SK-N-SH (cell line): ENCODE results near the gene WSCD1. TPM values are rescaled to one million over a fixed set of nuclear protein-coding genes. Genes with fewer than 3 reads are reported as not detected.

Source experiments
- CTCF ChIA-PET: fragments of 300-600, 350-600 bp; formaldehyde crosslinking; extraction: SDS; loops from one replicate; lab custom pipeline; 2021; lab: Yijun Ruan, JAX
- POLR2A ChIA-PET: fragments of 350-600 bp; sonication (Branson Sonifier 250); formaldehyde crosslinking; extraction: SDS; loops from one replicate; lab custom pipeline; 2020; ENCODE audit warnings: antibody characterized with exemption, inconsistent platforms; lab: Yijun Ruan, JAX
- DNase-seq: peaks from one replicate; pipeline ENCODE4 v3.0.0; 2012
- H2AFZ ChIP-seq: fragments of 200-600 bp; sonication (generic); 2 replicates; pipeline ENCODE4 v1.8.1; 2016; ENCODE audit warnings: antibody characterized with exemption, mild to moderate bottlenecking, low read depth
- H3F3A ChIP-seq: fragments of 200-600 bp; sonication (generic); replicated peaks from 2 replicates; pipeline ENCODE3; 2016; ENCODE audit warnings: antibody characterized with exemption, mild to moderate bottlenecking; ENCODE audit not compliant: insufficient read depth
- H3K27ac ChIP-seq, 2 experiments: fragments of 200-500 bp in 1 of 2; fragments of 200-600 bp in 1 of 2; sonication (Bioruptor generic) in 1 of 2; sonication (generic), shearing (Covaris generic) in 1 of 2; 2 replicates each; pipeline versions ENCODE4 v1.5.1 to v1.6.1; 2014 to 2016; ENCODE audit warnings: low read depth in 2 of 2, inconsistent platforms in 1 of 2, low read length in 1 of 2, mild to moderate bottlenecking in 1 of 2, mixed read lengths in 1 of 2
- H3K27me3 ChIP-seq: fragments of 200-600 bp; sonication (generic), shearing (Covaris generic); 2 replicates; pipeline ENCODE4 v1.6.1; 2016; ENCODE audit warnings: mixed run types; ENCODE audit not compliant: insufficient read depth
- H3K36me3 ChIP-seq, 2 experiments: fragments of 200-500 bp in 1 of 2; fragments of 200-600 bp in 1 of 2; sonication (Bioruptor generic) in 1 of 2; sonication (generic) in 1 of 2; replicated peaks in 1 of 2; 2 replicates each; pipeline versions ENCODE3 to v1.5.1; 2014 to 2016; ENCODE audit warnings: low read length in 1 of 2, mild to moderate bottlenecking in 1 of 2; ENCODE audit not compliant: insufficient read depth in 2 of 2, control insufficient read depth in 1 of 2
- H3K4me1 ChIP-seq, 2 experiments: fragments of 200-500 bp in 1 of 2; fragments of 200-600 bp in 1 of 2; sonication (Bioruptor generic) in 1 of 2; sonication (generic), shearing (Covaris generic) in 1 of 2; 2 replicates each; pipeline versions ENCODE4 v1.5.1 to v1.6.1; 2014 to 2016; ENCODE audit warnings: low read depth in 1 of 2, low read length in 1 of 2, mixed run types in 1 of 2; ENCODE audit not compliant: insufficient read depth in 2 of 2, control insufficient read depth in 1 of 2
- H3K4me2 ChIP-seq: fragments of 200-600 bp; sonication (generic), shearing (Covaris generic); 2 replicates; pipeline ENCODE4 v1.6.1; 2017; ENCODE audit warnings: mixed run types
- H3K4me3 ChIP-seq, 2 experiments: fragments of 200-500 bp in 1 of 2; fragments of 200-600 bp in 1 of 2; sonication (Bioruptor generic) in 1 of 2; sonication (generic), shearing (Covaris generic) in 1 of 2; 2 replicates each; pipeline versions ENCODE4 v1.5.1 to v1.8.1; 2014 to 2016; ENCODE audit warnings: low read depth in 2 of 2, inconsistent platforms in 1 of 2, low read length in 1 of 2, mild to moderate bottlenecking in 1 of 2, mixed read lengths in 1 of 2, moderate library complexity in 1 of 2
- H3K79me2 ChIP-seq: fragments of 200-600 bp; sonication (generic); 2 replicates; pipeline ENCODE4 v1.8.1; 2017; ENCODE audit warnings: mild to moderate bottlenecking; ENCODE audit not compliant: insufficient read depth
- H3K9ac ChIP-seq: fragments of 200-600 bp; sonication (generic); 2 replicates; pipeline ENCODE4 v1.6.1; 2017; ENCODE audit warnings: mixed run types
- H3K9me2 ChIP-seq: fragments of 200-600 bp; sonication (generic); 2 replicates; pipeline ENCODE4 v1.6.1; 2017; ENCODE audit warnings: mixed run types
- H3K9me3 ChIP-seq: fragments of 200-600 bp; sonication (generic); 2 replicates; pipeline ENCODE4 v1.6.1; 2017; ENCODE audit warnings: mixed run types, mild to moderate bottlenecking, moderate library complexity
- H4K20me1 ChIP-seq: fragments of 200-600 bp; sonication (generic); 2 replicates; pipeline ENCODE4 v1.6.1; 2017; ENCODE audit warnings: mild to moderate bottlenecking, mixed run types; ENCODE audit not compliant: insufficient read depth
- ELF1 ChIP-seq: IDR thresholded peaks from 2 replicates; pipeline ENCODE4 v1.4.0; 2012
- EZH2phosphoT487 ChIP-seq: fragments of 200-600 bp; sonication (generic); IDR thresholded peaks from 2 replicates; pipeline ENCODE4 v1.6.1; 2017; ENCODE audit warnings: low read depth, mixed run types, mild to moderate bottlenecking, antibody characterized with exemption, moderate library complexity, borderline replicate concordance
- FOSL2 ChIP-seq: IDR thresholded peaks from 2 replicates; pipeline ENCODE4 v1.4.0; 2012; ENCODE audit warnings: low read depth, mild to moderate bottlenecking, moderate library complexity, borderline replicate concordance
- FOXJ3 ChIP-seq: sonication (generic); formaldehyde crosslinking; IDR thresholded peaks from 2 replicates; pipeline ENCODE4 v1.5.1; 2020; ENCODE audit warnings: mild to moderate bottlenecking, missing genetic modification reagents
- FOXM1 ChIP-seq: IDR thresholded peaks from 2 replicates; pipeline ENCODE4 v1.4.0; 2012; ENCODE audit warnings: low read depth, mild to moderate bottlenecking
- GABPA ChIP-seq: IDR thresholded peaks from 2 replicates; pipeline ENCODE4 v1.4.0; 2012; ENCODE audit warnings: low read depth, mild to moderate bottlenecking
- MXI1 ChIP-seq: IDR thresholded peaks from 2 replicates; pipeline ENCODE4 v1.6.1; 2012; ENCODE audit warnings: mild to moderate bottlenecking, low read depth, low read length, improper control_type of control experiment
- RAD21 ChIP-seq: IDR thresholded peaks from 2 replicates; pipeline ENCODE4 v1.6.1; 2012; ENCODE audit warnings: mild to moderate bottlenecking, low read length
- RCOR1 ChIP-seq: fragments of 150-350 bp; IDR thresholded peaks from 2 replicates; pipeline ENCODE4 v1.6.1; 2017; ENCODE audit warnings: antibody characterized with exemption, low read length
- RXRA ChIP-seq: IDR thresholded peaks from 2 replicates; pipeline ENCODE4 v1.4.0; 2012; ENCODE audit warnings: low read depth, mild to moderate bottlenecking, borderline replicate concordance
- SIN3A ChIP-seq: IDR thresholded peaks from 2 replicates; pipeline ENCODE4 v1.6.1; 2012; ENCODE audit warnings: low read depth, mild to moderate bottlenecking, low read length, moderate library complexity, borderline replicate concordance
- TAF1 ChIP-seq: IDR thresholded peaks from 2 replicates; pipeline ENCODE4 v1.6.1; 2012; ENCODE audit warnings: low read depth, mild to moderate bottlenecking, low read length, moderate library complexity, borderline replicate concordance
- TCF12 ChIP-seq: IDR thresholded peaks from 2 replicates; pipeline ENCODE4 v1.4.0; 2012
- WGBS: methylation state at CpG from one replicate; pipeline ENCODE4 v1.1.6; 2017; ENCODE audit warnings: low lambda C conversion rate; 5-methylcytosine and 5-hydroxymethylcytosine counted together
- polyA plus RNA-seq, 3 experiments: library from polyadenylated mRNA; depleted of rRNA; stranded (reverse); fragments of >200 nt; gene quantifications; 2 replicates each; pipeline ENCODE4 v1.2.3, GENCODE V29; 2012
- TF ChIP-seq, protein P1 (sequence below): fragments of 150-350 bp; IDR thresholded peaks from 2 replicates; pipeline ENCODE4 v1.6.1; 2016; ENCODE audit warnings: mild to moderate bottlenecking, low read depth, low read length
- TF ChIP-seq, protein P2 (sequence below): IDR thresholded peaks from 2 replicates; pipeline ENCODE4 v1.6.1; 2012; ENCODE audit warnings: mild to moderate bottlenecking, low read depth, low read length, moderate library complexity
- TF ChIP-seq, protein P3 (sequence below): fragments of 200-600 bp; sonication (generic); IDR thresholded peaks from 2 replicates; pipeline ENCODE4 v1.6.1; 2017; ENCODE audit warnings: antibody characterized with exemption, mild to moderate bottlenecking, moderate library complexity
- TF ChIP-seq, protein P4 (sequence below): IDR thresholded peaks from 2 replicates; pipeline ENCODE4 v1.4.0; 2012; ENCODE audit warnings: low read depth
- TF ChIP-seq, protein P5 (sequence below): IDR thresholded peaks from 2 replicates; pipeline ENCODE4; 2012

The WSCD1 gene
- polyA plus RNA-seq, 1 of the 3 experiments (the other 2 are of a cell fraction) = 0.03 TPM

DNA sequence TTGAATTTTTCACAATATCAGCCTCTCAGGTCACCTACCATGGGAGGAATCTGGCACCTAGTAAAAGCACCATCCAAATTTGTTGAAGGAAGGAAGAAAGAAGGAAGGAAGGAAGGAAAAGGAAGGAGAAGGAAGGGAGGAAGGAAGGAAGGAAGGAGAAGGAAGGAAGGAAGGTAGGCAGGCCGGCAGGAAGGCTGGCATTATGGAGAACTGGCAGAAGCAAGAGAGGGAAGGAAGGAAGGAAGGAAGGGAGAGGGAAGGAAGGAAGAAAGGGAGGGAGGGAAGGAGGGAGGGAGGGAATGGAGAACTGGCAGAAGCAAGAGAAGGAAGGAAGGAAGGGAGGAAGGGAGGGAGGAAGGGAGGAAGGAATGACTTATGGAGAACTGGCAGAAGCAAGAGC is 24.3 kb downstream of the WSCD1 start:
- H3K4me1 ChIP-seq = no peaks in the 10 kb centered on the region
- TF ChIP-seq, protein P1, sequence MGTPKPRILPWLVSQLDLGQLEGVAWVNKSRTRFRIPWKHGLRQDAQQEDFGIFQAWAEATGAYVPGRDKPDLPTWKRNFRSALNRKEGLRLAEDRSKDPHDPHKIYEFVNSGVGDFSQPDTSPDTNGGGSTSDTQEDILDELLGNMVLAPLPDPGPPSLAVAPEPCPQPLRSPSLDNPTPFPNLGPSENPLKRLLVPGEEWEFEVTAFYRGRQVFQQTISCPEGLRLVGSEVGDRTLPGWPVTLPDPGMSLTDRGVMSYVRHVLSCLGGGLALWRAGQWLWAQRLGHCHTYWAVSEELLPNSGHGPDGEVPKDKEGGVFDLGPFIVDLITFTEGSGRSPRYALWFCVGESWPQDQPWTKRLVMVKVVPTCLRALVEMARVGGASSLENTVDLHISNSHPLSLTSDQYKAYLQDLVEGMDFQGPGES = no peak
- no peak for TF ChIP-seq ELF1
- TF ChIP-seq GABPA = no peak
- no peak for TF ChIP-seq TAF1
- TF ChIP-seq SIN3A = no peak
- TF ChIP-seq FOSL2 = no peak
- TF ChIP-seq RAD21 = no peak
- TF ChIP-seq, protein P2, sequence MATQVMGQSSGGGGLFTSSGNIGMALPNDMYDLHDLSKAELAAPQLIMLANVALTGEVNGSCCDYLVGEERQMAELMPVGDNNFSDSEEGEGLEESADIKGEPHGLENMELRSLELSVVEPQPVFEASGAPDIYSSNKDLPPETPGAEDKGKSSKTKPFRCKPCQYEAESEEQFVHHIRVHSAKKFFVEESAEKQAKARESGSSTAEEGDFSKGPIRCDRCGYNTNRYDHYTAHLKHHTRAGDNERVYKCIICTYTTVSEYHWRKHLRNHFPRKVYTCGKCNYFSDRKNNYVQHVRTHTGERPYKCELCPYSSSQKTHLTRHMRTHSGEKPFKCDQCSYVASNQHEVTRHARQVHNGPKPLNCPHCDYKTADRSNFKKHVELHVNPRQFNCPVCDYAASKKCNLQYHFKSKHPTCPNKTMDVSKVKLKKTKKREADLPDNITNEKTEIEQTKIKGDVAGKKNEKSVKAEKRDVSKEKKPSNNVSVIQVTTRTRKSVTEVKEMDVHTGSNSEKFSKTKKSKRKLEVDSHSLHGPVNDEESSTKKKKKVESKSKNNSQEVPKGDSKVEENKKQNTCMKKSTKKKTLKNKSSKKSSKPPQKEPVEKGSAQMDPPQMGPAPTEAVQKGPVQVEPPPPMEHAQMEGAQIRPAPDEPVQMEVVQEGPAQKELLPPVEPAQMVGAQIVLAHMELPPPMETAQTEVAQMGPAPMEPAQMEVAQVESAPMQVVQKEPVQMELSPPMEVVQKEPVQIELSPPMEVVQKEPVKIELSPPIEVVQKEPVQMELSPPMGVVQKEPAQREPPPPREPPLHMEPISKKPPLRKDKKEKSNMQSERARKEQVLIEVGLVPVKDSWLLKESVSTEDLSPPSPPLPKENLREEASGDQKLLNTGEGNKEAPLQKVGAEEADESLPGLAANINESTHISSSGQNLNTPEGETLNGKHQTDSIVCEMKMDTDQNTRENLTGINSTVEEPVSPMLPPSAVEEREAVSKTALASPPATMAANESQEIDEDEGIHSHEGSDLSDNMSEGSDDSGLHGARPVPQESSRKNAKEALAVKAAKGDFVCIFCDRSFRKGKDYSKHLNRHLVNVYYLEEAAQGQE = no peak
- no peak for TF ChIP-seq TCF12
- TF ChIP-seq RXRA = no peak
- TF ChIP-seq, protein P3, sequence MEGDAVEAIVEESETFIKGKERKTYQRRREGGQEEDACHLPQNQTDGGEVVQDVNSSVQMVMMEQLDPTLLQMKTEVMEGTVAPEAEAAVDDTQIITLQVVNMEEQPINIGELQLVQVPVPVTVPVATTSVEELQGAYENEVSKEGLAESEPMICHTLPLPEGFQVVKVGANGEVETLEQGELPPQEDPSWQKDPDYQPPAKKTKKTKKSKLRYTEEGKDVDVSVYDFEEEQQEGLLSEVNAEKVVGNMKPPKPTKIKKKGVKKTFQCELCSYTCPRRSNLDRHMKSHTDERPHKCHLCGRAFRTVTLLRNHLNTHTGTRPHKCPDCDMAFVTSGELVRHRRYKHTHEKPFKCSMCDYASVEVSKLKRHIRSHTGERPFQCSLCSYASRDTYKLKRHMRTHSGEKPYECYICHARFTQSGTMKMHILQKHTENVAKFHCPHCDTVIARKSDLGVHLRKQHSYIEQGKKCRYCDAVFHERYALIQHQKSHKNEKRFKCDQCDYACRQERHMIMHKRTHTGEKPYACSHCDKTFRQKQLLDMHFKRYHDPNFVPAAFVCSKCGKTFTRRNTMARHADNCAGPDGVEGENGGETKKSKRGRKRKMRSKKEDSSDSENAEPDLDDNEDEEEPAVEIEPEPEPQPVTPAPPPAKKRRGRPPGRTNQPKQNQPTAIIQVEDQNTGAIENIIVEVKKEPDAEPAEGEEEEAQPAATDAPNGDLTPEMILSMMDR = no peak
- no peak for TF ChIP-seq FOXJ3
- no peak for TF ChIP-seq FOXM1
- TF ChIP-seq MXI1 = no peak
- TF ChIP-seq EZH2phosphoT487 = no peak
- TF ChIP-seq RCOR1 = no peak
- TF ChIP-seq, protein P4, sequence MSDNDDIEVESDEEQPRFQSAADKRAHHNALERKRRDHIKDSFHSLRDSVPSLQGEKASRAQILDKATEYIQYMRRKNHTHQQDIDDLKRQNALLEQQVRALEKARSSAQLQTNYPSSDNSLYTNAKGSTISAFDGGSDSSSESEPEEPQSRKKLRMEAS = no peak
- TF ChIP-seq, protein P5, sequence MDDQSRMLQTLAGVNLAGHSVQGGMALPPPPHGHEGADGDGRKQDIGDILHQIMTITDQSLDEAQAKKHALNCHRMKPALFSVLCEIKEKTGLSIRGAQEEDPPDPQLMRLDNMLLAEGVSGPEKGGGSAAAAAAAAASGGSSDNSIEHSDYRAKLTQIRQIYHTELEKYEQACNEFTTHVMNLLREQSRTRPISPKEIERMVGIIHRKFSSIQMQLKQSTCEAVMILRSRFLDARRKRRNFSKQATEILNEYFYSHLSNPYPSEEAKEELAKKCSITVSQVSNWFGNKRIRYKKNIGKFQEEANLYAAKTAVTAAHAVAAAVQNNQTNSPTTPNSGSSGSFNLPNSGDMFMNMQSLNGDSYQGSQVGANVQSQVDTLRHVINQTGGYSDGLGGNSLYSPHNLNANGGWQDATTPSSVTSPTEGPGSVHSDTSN = no peak
- H3K9ac ChIP-seq = no peak overlapping the region
- ChIA-PET CTCF (no interaction called here), POLR2A (no interaction called here)
- H3K9me3 ChIP-seq = no peaks in the 10 kb centered on the region
- H2AFZ ChIP-seq = no peak overlapping the region
- 39% methylated on average over 1 of the region's 1 CpG for WGBS
- H3K9me2 ChIP-seq = no peaks in the 10 kb centered on the region
- H3F3A ChIP-seq = no peaks in the 10 kb centered on the region
- H3K4me2 ChIP-seq = no peak overlapping the region
- H3K27me3 ChIP-seq = peaks cover 9% of the 10 kb centered on the region
- DNase-seq = no peak
- H3K79me2 ChIP-seq = no peaks in the 10 kb centered on the region
- H4K20me1 ChIP-seq = no peaks in the 10 kb centered on the region
- no peaks in the 10 kb centered on the region for H3K36me3 ChIP-seq
- H3K4me3 ChIP-seq = no peak overlapping the region
- no peak overlapping the region for H3K27ac ChIP-seq
